Measurements from ENCODE around the gene ANO3.
"Not testable (repeated sequence)": the region's sequence is repeated elsewhere in the genome, so short reads cannot be mapped to it uniquely, and the experiment has no call there.

Gene ANO3

DNA sequence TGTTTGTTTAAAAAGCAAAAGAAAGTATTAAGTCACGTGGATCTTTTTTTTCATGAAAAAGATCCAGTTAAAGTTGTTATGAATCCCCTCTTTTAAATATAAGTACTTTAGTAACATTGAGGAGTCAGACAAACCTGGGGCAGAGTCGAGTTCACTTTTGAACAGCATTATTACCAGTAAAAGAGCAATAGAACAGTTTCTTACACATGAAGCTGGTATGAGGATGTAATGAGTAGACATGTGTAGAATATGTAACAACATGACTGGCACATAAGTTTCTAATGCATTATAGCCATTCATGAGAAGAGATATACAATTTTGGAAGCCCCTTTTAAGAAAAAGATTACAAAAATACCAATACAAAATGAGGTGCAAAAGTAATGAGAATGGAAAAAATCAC is 247.8 kb downstream of the ANO3 start:
- DNase-seq, result no peak

DNA sequence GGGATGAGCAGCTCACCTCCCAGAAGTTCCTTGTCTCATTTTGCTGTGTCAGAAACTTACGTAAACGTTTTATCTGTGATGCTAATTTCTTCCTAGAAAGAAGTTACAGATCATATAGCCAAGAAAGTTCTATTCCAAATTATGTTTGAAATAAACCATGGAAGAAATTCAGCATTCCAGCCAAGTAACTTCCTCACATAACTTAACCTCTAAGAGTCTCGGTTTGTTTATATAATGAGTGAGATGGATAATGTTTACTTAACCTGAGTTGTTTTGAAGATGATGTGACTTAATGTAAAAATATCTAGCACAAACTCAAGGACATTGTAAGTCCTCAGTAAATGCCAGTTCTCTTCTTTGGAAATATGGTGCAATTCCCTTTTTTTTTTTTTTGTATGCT is 249.0 kb downstream of the ANO3 start:
- DNase-seq, result no peak

DNA sequence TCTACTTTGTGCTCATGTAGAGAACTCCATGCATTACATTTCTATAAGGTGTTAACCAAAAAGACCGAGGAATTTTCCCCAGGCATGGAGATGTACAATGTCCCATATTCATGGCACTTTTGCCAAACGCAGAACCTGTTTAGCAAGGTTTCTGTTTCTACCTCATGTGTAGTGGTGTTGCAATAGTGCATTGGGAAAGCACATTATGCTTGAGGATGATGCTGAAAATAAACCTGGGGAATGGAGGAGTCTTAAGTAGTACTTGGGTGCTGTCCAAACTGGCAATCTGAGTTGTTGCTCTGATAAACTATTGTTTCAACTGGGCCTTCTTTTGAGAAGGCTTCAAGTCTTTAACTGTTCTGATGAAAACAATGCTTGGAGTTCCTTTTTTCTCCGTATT is 251.6 kb downstream of the ANO3 start:
- no peak for DNase-seq

DNA sequence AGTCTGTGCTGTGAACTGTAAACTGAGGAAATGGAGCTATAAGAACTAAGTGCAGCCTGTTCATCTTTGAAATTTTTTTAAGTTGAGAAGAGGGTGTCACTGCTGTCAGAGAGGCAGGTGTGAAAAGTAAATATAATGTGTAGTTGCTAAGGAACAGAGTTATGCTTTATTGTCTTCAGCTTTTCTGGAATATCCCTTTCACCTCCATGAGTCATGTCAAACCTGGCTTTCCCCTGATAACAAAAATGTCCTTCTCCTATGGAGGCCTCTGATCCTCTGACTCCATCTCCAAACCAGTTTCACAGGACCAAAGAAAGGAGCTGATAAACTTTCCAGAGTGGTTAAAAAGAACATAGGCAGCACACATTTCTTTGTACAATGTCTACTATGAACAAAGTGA is 252.9 kb downstream of the ANO3 start:
- DNase-seq, result no peak

DNA sequence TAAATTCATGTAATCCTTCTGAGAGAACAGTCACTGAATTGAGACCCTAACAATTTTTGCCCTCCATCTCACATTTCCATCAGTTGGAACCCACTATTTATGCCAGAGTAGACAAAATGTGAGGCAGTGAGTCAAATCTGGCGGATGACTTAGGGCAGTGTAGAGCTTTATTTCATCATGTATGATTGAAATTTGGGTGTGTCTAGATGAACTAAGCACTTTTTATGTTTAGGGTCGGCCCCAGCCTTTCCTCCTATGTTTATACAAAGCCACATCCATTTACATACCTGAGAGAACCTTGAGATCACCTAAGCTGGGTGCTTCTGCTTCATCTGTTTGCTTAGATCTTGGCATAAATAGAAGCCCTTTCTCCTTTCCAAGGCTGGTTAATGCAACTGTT is 255.1 kb downstream of the ANO3 start:
- no peak for DNase-seq

DNA sequence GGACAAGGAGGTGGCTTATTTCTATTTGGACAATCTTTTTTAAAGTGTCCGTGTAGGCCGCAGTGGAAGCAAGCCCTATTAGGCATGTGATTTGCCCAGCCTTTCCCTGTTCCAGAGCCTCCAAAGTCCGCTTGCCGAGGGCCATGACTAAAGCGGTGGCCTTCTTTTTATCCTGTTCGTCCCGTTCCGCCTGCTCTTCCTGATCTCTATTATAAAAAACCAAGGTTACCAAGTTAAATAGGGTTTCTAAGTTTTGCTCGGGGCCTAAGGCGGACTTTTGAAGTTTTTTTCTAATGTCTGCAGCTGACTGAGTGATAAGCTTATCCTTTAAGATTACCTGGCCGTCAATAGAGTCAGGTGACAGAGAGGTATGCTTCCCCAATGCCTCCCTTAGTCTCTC is 261.8 kb downstream of the ANO3 start:
- no peak for DNase-seq

DNA sequence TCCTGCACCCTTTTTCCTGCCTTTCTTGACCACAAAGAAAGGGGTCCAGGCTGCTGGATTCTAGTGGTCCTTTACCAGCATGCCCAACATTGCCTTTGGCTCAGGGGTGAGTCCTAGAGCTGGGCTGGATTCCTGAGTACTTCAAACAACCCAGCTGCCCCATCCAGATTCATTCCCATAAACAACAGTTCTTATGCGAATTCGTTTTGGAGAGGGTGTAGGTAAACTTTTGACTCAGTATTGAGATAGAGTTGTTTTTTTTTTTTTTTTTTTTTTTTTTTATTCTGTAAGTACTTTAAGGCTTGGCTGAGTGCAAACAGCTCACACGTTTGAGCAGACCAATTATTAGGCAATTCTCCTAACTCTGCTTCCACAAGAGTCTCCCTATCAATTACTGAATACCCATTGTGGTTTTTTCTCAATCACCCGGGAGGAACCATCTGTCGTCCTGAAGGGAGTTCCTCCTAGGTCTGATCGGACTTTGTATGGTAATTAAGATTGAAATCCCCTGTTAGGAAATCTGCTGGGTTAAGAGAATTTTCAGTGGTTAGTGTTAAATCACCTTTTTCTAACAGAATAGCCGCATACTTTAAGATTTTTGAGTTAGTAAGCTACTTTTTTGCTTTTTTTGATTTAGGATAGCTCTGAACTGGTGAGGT is 263.4 kb downstream of the ANO3 start:
- not testable (repeated sequence) for DNase-seq

DNA sequence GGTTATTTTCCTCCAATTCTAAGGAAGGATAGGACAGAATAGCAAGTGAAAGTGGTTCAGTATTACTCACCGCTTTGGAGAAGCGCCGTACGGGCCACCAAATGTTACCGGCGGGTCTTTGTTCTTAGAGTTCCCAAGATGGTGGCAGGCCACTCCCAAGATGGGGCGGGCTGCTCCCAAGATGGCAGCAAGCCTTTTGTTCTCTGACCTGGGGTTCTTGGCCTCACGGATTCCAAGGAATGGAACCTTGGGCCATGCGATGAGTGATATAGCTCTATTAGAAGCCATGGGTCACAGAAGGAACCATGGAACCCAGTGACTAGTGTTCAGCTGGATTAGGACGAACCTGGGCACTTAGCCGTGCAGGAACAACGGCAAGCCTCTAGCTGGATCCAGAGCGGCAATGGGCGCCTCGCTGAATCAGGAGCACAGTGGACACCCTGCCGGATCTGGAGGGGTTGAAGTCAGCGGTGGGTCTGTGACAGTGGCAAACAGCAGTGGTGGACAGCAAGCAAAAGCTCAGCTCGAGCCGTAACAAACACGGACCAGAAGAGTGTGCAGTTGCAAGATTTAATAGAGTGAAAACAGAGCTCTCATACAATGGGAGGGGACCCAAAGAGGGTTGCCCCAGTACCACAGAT is 265.2 kb downstream of the ANO3 start:
- not testable (repeated sequence) for DNase-seq

DNA sequence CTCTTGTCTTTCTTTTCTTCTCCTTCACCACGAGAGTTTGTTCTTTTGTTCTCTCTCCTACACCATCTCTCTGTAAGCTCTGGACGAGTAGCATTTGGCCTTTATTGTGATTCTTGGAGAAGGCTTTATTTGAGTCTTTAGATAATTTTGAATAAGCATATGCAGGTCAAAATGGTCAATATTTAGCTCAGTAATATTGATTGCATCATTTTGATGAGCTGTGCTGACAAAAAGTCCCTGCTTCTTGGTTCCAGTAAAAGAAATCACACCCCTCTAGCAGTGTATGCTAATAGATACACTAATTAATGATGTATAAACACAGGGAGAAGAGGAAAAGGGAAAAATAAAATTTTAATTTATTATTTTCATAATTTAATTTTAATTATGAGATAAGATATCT is 266.0 kb downstream of the ANO3 start:
- no peak for DNase-seq

DNA sequence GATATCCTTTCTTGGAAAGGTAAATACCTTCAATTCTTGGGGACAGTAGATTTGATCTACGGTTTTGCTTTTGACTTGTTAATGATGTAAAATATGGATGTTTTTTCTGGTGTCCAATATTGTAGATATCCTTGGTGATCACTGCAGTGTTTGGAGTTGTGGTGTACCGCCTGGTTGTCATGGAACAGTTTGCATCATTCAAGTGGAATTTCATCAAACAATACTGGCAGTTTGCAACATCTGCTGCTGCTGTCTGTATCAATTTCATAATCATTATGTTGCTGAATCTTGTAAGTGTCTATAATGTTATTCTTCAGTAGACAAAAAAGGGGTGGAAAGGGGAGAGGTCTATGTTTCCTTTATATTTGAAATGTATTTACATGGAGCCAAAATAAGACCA is 267.5 kb downstream of the ANO3 start:
- no peak for DNase-seq

DNA sequence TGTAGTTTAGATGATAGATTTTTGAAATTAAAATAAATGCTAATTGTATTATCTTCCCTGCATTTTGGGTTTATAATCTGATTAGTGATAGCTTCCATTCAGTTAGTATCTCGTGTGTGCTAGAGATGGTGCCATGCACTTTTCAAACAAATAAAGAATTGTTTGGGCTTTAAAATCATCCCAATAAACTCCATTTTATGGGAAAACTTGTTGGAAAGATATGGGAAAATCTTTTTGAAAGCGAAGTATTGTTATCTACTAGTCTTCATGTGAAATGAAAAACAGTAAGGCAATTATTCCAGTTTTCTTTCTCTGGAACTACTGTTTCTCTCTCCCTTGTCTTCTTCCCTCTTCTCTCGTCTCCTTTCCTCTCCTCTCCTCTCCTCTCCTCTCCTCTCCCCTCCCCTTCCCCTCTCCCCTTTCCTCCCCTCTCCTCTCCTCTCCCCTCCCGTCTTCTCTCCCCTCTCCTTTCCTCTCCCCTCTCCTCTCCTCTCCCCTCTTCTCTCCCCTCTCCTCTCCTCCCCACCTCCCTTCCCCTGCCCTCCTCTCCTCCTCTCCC is 268.0 kb downstream of the ANO3 start:
- DNase-seq, result no peak

DNA sequence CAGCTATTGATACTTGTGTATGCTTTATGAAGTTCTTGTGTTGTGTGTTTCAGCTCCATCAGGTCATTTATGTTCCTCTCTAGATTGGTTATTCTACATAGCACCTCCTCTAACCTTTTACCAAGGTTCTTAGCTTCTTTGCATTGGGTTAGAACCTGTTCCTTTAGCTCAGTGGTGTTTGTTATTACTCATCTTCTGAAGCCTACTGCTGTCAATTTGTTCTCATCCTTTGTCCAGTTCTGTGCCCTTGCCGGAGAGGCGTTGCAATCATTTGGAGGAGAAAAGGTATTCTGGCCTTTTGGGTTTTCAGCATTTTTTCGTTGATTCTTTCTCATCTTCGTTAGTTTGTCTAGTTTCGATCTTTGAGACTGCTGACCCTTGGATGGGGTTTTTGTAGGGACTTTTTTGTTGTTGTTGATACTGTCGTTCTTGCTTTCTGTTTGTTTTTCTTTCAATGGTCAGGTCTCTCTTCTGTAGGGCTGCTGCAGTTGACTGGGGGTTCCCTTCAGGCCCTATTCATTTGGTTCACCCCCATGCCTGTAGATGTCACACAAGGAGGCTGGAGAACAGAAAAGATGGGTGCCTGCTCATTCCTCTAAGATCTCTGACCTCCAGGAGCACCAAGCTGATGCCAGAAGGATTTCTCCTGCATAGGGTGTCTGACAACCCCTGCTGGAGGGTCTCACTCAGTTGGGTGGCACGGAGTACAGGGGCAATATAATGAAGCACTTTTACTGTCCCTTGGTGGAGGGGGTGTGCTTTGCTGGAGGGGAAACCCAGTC is 276.0 kb downstream of the ANO3 start:
- no peak for DNase-seq

DNA sequence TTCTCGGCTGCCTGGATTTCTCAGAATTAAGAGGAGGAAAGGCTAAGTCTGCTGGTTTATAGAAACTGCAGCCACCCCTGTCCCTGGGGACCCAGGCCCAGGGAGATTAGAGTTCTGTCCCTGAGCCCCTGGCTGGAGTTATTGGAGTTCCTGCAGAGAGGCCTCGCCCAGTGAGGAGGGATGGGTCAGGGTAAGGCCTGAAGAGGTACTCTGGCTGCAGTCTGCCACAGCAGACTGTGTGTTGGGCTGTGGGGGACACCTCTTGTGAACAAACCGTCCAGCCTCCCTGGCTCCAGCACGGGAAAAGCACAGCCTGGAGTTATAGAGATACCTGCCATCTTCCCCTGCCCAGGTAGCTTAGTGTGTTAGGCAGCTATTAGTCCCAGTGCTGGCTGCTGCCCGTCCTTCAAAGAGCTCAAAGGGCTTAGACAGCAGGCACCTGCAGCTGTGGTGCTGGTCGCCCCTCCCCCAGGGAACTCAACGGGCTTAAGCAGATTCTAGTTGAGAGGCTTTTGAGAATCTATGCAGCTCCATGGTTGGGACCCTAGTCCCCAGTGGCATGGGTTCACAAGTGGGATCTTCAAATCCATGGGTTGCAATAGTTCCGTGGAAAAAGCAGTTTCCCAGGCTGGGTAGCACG is 276.7 kb downstream of the ANO3 start:
- no peak for DNase-seq

DNA sequence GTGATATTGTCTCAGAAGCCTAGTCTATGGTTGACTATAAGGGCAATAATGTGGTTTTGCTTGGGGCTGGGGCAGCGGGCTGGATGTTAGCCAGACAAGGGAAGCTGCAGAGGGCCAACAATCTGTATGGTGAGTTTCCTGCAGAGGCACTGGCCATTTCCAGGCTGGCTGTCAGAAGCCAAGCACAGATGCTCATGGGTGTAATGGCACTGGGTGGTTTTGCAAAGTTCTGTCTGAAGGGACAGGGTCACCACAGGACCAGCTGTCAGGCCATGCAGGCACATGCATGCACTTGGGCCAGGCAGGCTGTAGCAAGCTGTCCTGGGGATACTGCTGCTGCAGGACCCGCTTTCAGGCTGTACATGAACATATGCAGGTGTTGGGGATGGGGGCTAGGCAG is 281.8 kb downstream of the ANO3 start:
- no peak for DNase-seq

DNA sequence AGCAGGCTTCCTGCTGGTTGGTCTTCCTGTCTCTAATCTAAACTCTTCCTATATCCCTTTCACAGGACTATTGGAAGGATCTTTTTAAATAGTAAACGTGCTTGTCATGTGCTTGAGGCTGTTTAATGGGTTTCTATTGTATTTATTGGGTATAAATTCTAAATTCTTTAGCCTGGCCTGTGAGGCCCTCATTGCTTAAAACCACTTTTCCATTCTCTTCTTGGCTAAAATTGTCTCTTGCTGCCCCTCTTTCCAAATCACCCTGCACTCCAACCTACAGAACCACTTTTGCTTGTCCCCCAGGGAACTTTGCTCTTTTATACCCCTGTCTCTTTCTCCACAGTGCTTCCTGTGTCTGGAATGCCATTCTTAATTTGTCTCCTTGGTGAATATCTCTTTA is 286.5 kb downstream of the ANO3 start:
- DNase-seq, result no peak

DNA sequence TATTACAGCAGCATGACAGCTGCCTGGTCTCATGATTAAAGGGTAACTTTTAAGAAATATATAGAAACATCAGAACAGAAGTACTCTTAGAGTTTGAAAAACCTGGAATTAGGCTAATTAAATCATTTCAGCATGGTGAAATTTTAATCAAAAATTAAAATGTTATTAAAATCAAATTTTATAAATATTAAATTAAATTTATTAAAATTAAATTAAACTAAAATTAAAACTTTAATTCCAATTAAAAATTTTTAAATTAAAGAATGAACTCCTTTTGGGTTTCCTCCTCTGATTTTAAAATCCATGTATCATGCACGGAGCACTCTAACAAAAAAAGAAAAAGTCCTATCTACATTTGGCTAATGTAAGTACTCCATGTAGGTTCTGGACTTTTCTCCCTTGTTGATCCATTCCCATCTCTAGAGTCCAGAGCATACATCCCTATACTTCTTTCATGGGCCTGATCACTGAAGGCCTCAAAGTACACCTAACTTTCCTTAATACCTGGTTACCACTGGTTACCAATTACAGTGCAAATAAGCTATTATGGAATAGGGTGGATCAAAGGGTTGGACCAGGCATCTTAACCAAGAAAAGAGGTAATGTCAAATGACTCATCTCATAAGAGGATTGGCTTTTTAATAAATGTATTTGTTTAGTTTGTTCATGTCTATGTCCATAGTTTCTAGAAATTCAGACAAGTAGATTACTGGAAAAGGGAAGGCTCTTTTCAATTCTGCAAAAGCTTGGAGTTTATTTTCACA is 288.5 kb downstream of the ANO3 start:
- no peak for DNase-seq

DNA sequence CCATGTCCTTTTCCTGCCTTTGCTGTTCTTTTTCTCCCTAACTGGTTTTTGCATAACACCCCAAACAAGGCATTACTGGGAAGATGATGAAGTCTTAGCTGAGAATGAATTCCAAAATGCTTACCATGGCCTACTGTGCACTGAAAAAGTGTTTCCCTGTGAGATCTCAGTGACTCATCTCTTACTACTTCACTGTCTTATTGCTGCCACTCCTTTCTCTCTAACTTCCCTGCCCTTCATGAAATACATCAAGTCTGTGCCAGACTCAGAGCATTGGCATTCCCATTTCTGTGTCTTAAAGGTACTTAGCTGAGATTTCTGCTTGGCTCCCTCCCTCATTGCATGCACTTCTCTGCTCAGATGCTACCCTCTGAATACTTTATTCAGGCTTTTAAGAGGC is 289.2 kb downstream of the ANO3 start:
- no peak for DNase-seq

DNA sequence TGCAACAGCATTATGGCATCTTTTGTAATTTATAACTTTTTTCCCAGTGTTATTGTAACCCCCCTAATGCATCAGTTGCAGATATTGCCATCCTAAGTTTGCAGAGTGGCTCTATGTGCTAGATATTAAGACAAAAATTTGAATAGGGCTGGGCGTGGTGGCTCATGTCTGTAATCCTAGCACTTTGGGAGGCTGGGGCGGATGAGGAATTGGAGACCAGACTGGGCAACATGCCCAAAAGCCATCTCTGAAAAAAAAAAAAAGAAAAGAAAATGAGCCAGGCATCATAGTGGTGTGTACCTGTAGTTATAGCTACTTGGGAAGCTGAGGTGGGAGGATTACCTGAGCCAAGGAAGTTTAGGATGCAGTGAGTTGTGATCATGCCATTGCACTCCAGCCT is 290.3 kb downstream of the ANO3 start:
- DNase-seq, result no peak

DNA sequence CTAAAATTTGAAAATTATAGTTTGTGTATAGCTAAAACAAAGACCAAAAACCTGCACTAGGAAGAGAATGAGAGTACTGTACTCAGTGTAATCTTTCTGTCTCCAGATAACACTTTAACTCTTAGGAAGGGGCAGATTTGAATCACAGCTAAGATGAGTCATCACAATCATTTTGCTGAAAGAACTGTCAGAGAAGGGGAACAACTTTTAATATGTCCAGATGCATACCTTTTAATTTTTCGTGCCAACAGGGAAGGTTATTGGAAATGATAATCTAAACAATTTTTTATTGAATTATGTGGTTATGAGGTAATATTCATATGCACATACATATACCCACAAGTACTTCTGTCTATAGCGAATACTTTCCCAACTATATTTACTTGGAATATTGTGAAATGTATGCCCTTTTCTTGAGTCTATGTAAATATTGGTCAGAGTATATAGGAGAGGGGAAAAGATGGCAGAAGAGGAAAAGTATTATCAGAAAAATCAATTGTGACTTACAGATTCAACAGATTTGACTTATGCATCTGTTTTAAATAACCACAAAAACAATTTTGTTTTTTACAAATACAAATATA is 291.2 kb downstream of the ANO3 start:
- no peak for DNase-seq

DNA sequence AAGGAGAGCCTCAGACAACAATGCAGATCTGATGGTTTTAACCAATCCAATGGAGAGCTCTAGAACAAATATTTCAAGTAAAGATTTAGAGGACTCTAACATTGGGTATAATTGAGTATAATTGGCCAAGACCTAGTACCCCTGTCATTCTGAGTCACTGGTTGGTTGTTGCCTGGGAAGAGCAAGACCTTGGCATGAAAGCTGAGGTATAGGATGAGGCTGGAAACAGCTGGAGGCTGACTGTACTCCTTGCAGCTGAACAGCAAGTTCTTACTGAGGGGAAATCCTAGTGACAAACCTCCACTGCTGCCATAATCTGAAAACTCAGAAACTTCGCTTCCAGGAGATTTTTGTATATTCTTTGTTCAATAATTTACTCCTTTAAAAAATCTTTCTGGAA is 294.4 kb downstream of the ANO3 start:
- no peak for DNase-seq

DNA sequence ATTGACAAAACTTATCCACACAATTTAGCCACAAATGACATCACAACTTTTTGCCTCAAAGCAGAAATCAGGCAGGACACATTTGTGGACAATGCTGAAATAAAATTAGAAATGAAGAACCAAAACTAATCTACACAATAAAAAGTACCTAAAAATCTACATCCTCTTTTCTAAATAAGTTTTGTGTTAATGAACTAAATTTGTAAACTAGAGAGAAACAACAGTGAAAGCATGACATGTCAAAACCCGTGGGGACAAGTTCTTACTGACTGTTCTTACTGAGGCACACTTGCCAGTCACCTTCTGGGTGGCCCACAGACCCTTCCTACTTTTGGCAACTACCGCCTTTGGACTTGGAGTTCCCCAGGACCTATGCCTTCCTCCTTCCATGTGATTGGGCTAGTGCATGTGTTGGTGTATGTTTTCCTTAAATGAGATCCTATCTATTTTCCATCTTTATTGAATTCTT is 300.8 kb downstream of the ANO3 start:
- no peak for DNase-seq

DNA sequence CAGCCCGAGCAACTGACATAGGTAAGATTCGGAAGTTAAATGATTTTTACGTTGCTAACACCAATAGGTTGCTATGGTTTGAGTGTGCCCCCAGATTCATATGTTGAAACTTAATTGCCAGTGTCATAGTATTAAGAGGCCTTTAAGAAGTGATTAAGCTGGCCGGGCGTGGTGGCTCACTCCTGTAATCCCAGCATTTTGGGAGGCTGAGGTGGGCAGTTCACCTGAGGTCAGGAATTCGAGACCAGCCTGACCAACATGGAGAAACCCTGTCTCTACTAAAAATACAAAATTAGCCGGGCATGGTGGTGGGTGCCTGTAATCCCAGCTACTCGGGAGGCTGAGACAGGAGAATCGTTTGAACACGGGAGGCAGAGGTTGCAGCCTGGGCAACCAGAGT is 311.4 kb downstream of the ANO3 start:
- DNase-seq, result not testable (repeated sequence)
